Osteoblast (primary cell): Measurements from ENCODE around the gene NRG3. TPM values are rescaled to one million over a fixed set of nuclear protein-coding genes. Genes with fewer than 3 reads are reported as not detected.

ENCODE experiments used
- DNase-seq: peaks from one replicate; pipeline ENCODE4 v3.0.0; 2011; ENCODE audit warnings: low spot score, mixed read lengths; ENCODE audit not compliant: insufficient read length; ENCODE audit errors: missing footprints
- H2AFZ ChIP-seq: 2 replicates; pipeline ENCODE4 v1.6.0; 2011; ENCODE audit warnings: mild to moderate bottlenecking, low read length
- H3K27ac ChIP-seq: 2 replicates; pipeline ENCODE4 v1.5.1; 2011; ENCODE audit warnings: mild to moderate bottlenecking, low read depth, low read length, moderate library complexity
- H3K27me3 ChIP-seq: 2 replicates; pipeline ENCODE4 v1.6.0; 2012; ENCODE audit warnings: mild to moderate bottlenecking, control low read depth, inconsistent platforms, low read length, moderate library complexity; ENCODE audit not compliant: insufficient read depth
- H3K36me3 ChIP-seq: 2 replicates; pipeline ENCODE4 v1.5.1; 2011; ENCODE audit warnings: mild to moderate bottlenecking, low read length, control low read depth, moderate library complexity; ENCODE audit not compliant: insufficient read depth
- H3K4me1 ChIP-seq: 2 replicates; pipeline ENCODE4 v1.5.1; 2011; ENCODE audit warnings: mild to moderate bottlenecking, low read length, control low read depth, moderate library complexity; ENCODE audit not compliant: insufficient read depth
- H3K4me2 ChIP-seq: 2 replicates; pipeline ENCODE4 v1.6.0; 2011; ENCODE audit warnings: mild to moderate bottlenecking, low read length; ENCODE audit not compliant: insufficient read depth
- H3K4me3 ChIP-seq: fragments of 200-600 bp; sonication (generic); 3 replicates; pipeline ENCODE4 v1.5.1; 2012; ENCODE audit warnings: mild to moderate bottlenecking, low read length, inconsistent platforms; ENCODE audit not compliant: insufficient read depth
- H3K79me2 ChIP-seq: 2 replicates; pipeline ENCODE4 v1.6.0; 2012; ENCODE audit warnings: mild to moderate bottlenecking, low read length, control low read depth, inconsistent platforms; ENCODE audit not compliant: insufficient read depth
- H3K9me3 ChIP-seq: 2 replicates; pipeline ENCODE4 v1.5.1; 2011; ENCODE audit warnings: low read depth, low read length, control low read depth
- H4K20me1 ChIP-seq: 2 replicates; pipeline ENCODE4 v1.6.0; 2012; ENCODE audit warnings: mild to moderate bottlenecking, low read length, control low read depth; ENCODE audit not compliant: insufficient read depth
- total RNA-seq: library from RNA; depleted of rRNA; stranded (reverse); fragments of >200 nt; gene quantifications from 2 replicates; pipeline ENCODE4 v1.2.3, GENCODE V29; 2012
- TF ChIP-seq, protein P1 (sequence below): IDR thresholded peaks from 2 replicates; pipeline ENCODE4 v1.5.1; 2011; ENCODE audit warnings: mild to moderate bottlenecking, low read depth, low read length, moderate library complexity; ENCODE audit errors: extremely low read depth

NRG3 gene
- total RNA-seq, 1 donor, result not detected

- H3K79me2 ChIP-seq, result no peaks in the 10 kb centered on the region
- no peaks in the 10 kb centered on the region for H3K27me3 ChIP-seq
- H2AFZ ChIP-seq, result no peak overlapping the region
- H4K20me1 ChIP-seq, result no peaks in the 10 kb centered on the region
- H3K9me3 ChIP-seq, result peaks cover 2% of the 10 kb centered on the region
- TF ChIP-seq, protein P1, sequence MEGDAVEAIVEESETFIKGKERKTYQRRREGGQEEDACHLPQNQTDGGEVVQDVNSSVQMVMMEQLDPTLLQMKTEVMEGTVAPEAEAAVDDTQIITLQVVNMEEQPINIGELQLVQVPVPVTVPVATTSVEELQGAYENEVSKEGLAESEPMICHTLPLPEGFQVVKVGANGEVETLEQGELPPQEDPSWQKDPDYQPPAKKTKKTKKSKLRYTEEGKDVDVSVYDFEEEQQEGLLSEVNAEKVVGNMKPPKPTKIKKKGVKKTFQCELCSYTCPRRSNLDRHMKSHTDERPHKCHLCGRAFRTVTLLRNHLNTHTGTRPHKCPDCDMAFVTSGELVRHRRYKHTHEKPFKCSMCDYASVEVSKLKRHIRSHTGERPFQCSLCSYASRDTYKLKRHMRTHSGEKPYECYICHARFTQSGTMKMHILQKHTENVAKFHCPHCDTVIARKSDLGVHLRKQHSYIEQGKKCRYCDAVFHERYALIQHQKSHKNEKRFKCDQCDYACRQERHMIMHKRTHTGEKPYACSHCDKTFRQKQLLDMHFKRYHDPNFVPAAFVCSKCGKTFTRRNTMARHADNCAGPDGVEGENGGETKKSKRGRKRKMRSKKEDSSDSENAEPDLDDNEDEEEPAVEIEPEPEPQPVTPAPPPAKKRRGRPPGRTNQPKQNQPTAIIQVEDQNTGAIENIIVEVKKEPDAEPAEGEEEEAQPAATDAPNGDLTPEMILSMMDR, result no peak
- H3K4me3 ChIP-seq, result no peak overlapping the region
- H3K27ac ChIP-seq, result no peak overlapping the region
- H3K4me1 ChIP-seq, result no peaks in the 10 kb centered on the region
- DNase-seq, result no peak
- no peak overlapping the region for H3K4me2 ChIP-seq
- no peaks in the 10 kb centered on the region for H3K36me3 ChIP-seq
Observed at GRCh38 chr10:82506680-82507376, 631.8 kb downstream of the NRG3 start.

GRCh38 chr10:82515256-82515655, 640.3 kb downstream of the NRG3 start:
- TF ChIP-seq, protein P1, result no peak
- H3K4me1 ChIP-seq, result no peaks in the 10 kb centered on the region
- DNase-seq, result no peak

DNA sequence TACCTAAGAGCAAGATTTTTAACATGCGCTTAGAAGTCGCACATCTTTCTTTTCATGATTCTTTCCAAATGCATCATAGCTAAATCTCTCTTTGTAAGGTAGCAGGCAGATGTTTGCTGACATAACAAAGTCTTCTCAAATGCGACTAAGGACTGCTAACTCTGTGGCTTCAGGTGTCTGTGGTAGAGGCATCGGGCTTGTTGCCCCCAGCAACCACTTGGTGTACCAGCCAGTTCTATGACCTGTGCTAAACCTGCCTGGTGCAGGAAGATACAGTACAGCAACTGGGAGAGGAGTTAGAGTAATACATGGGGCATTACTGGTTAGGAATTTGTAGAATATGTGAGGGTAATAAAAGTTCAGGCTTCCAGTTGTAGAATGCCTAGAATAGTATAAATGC, 654.1 kb downstream of the NRG3 start:
- no peaks in the 10 kb centered on the region for H3K79me2 ChIP-seq
- TF ChIP-seq, protein P1, result no peak
- H4K20me1 ChIP-seq, result no peaks in the 10 kb centered on the region
- H3K27me3 ChIP-seq, result no peaks in the 10 kb centered on the region
- H3K4me3 ChIP-seq, result no peak overlapping the region
- no peaks in the 10 kb centered on the region for H3K4me1 ChIP-seq
- no peak for DNase-seq
- H3K4me2 ChIP-seq, result no peak overlapping the region
- no peak overlapping the region for H2AFZ ChIP-seq
- H3K36me3 ChIP-seq, result no peaks in the 10 kb centered on the region
- H3K27ac ChIP-seq, result no peak overlapping the region
- no peaks in the 10 kb centered on the region for H3K9me3 ChIP-seq

More at GRCh38 chr10:82515256-82515655, 640.3 kb downstream of the NRG3 start:
- H3K4me3 ChIP-seq, result no peak overlapping the region
- H3K27me3 ChIP-seq, result no peaks in the 10 kb centered on the region
- no peak overlapping the region for H2AFZ ChIP-seq
- no peak overlapping the region for H3K27ac ChIP-seq
- H3K4me2 ChIP-seq, result no peak overlapping the region
- no peaks in the 10 kb centered on the region for H3K79me2 ChIP-seq
- H3K36me3 ChIP-seq, result no peaks in the 10 kb centered on the region
- H3K9me3 ChIP-seq, result peaks cover 2% of the 10 kb centered on the region
- no peaks in the 10 kb centered on the region for H4K20me1 ChIP-seq

- DNase-seq, result no peak
- H3K27ac ChIP-seq, result no peak overlapping the region
- H2AFZ ChIP-seq, result no peak overlapping the region
- no peak overlapping the region for H3K4me3 ChIP-seq
- H3K9me3 ChIP-seq, result no peaks in the 10 kb centered on the region
- no peak overlapping the region for H3K4me2 ChIP-seq
- TF ChIP-seq, protein P1, result no peak
- no peaks in the 10 kb centered on the region for H3K4me1 ChIP-seq
- H3K79me2 ChIP-seq, result no peaks in the 10 kb centered on the region
- no peaks in the 10 kb centered on the region for H4K20me1 ChIP-seq
- H3K27me3 ChIP-seq, result no peaks in the 10 kb centered on the region
- no peaks in the 10 kb centered on the region for H3K36me3 ChIP-seq
Observed at GRCh38 chr10:82535457-82535856, 660.5 kb downstream of the NRG3 start.
